NCI-H82 treated with DMSO at 0.1 percent for 48 hours (cell line): Measurements from ENCODE around the gene LRCOL1.
"Not testable (repeated sequence)": the region's sequence is repeated elsewhere in the genome, so short reads cannot be mapped to it uniquely, and the experiment has no call there.

Experiments used
- DNase-seq: peaks from one replicate; lab custom pipeline; 2025; ENCODE audit not compliant: unreplicated experiment; lab: John Stamatoyannopoulos, UW

LRCOL1 gene

GRCh38 chr12:132603240-132604150, 6.9 kb downstream of the LRCOL1 start:
- DNase-seq: no peak

GRCh38 chr12:132602572-132603239, 7.7 kb downstream of the LRCOL1 start:
- DNase-seq: no peak

DNA sequence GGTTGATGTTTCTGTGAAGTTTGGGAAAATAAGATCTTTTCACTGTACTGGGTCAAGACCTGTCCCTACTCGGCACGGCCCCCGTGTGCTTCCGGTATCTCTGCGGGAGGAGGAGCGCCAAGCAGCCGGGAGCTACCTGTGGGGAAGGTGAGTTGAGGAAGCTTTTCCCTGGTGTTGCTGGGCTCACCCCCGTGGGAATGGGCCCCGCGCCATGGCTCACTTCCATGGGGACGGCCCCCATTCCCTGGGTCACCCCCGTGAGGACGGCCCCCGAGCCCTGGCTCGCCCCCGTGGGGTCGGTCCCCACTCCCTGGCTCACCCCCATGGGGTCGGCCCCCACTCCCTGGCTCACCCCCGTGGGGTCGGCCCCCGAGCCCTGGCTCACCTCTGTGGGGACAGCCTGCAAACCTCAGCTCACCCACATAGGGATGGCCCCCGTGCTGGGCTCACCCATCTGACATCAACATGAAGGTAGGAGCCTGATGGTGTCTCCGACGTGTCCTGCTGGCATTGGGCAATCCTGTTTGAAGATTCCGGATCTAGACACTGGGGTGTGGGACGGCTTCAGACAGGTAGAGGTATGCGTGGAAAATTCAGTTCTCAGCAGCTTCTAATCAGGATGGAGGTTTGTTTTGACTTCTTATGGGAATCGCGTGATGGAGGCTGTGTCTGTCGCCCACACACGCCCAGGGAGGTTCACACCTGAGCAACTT, 9.1 kb downstream of the LRCOL1 start:
- no peak for DNase-seq

- DNase-seq: peak; percentile 49
These were observed 10.0 kb downstream of the LRCOL1 start for GRCh38 chr12:132600048-132601032.

DNA sequence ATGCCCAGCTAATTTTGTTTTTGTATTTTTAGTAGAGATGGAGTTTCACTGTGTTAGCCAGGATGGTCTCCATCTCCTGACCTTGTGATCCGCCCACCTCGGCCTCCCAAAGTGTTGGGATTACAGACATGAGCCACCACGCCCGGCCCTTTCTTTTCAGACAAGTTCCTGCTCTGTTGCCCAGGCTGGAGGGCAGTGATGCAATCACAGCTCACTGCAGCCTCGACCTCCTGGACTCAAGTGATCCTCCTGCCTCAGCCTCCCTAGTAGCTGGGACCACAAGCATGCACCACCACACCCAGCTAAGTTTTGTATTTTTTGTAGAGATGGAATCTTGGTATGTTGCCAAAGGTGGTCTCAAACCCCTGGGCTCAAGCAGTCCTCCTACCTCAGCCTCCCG, 10.9 kb downstream of the LRCOL1 start:
- DNase-seq: not testable (repeated sequence)

DNA sequence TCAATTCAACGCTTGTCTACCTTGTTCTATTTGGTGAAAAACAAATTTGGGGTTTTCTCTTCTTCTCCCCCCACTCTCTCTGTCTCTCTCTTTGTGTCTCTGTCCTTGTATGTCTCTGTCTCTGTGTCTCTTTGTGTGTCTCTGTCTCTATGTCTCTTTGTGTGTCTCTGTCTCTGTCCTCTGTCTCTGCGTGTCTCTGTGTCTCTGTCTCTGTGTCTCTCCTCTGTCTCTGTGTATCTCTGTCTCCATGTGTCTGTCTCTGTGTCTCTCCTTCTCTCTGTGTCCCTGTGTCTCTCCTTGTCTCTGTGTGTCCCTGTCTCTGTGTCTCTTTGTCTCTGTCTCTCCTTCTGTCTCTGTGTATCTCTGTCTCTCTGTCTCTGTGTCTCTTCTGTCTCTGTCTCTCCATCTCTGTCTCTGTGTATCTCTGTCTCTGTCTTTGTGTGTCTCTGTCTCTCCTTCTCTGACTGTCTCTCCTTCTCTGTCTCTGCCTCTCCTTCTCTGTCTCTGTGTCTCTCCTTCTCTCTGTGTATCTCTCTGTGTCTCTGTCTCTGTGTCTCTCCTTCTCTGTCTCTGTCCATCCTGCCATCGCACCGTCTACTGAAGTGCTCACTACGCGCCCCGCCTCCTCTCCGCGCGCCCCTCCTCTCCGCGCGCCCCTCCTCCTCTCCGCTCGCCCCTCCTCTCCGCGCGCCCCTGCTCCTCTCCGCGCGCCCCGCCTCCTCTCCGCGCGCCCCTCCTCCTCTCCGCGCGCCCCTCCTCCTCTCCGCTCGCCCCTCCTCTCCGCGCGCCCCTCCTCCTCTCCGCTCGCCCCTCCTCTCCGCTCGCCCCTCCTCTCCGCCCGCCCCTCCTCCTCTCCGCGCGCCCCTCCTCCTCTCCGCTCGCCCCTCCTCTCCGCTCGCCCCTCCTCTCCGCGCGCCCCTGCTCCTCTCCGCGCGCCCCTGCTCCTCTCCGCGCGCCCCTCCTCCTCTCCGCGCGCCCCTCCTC, 12.8 kb downstream of the LRCOL1 start:
- DNase-seq: no peak

DNA sequence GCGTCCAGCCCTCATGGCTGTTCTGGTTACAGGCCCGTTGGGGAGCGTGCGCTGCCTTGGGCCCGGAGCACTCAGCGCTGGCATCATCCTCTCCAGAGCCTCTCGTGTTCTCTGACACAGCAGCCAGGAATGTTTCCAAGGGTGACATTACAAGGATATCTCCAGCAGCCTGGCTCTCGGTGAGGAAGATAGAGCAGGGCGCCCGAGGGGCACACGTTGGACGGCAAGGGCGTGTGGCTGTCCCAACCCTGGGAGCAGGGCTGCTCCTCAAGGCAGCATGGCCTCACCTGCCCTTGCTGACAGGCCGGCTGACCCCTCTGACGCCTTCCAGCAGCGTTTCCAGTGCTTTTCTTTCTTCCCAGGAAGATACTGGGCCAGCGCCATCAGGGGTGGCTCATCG, 14.4 kb downstream of the LRCOL1 start:
- no peak for DNase-seq

- no peak for DNase-seq
These were observed 15.2 kb downstream of the LRCOL1 start for GRCh38 chr12:132595183-132595582.

- peak; percentile 98 for DNase-seq
These were observed 16.4 kb downstream of the LRCOL1 start for GRCh38 chr12:132593938-132594358.

- DNase-seq: no peak
These were observed 16.9 kb downstream of the LRCOL1 start for GRCh38 chr12:132593521-132593920.

GRCh38 chr12:132593071-132593470, 17.3 kb downstream of the LRCOL1 start:
- DNase-seq: no peak

DNA sequence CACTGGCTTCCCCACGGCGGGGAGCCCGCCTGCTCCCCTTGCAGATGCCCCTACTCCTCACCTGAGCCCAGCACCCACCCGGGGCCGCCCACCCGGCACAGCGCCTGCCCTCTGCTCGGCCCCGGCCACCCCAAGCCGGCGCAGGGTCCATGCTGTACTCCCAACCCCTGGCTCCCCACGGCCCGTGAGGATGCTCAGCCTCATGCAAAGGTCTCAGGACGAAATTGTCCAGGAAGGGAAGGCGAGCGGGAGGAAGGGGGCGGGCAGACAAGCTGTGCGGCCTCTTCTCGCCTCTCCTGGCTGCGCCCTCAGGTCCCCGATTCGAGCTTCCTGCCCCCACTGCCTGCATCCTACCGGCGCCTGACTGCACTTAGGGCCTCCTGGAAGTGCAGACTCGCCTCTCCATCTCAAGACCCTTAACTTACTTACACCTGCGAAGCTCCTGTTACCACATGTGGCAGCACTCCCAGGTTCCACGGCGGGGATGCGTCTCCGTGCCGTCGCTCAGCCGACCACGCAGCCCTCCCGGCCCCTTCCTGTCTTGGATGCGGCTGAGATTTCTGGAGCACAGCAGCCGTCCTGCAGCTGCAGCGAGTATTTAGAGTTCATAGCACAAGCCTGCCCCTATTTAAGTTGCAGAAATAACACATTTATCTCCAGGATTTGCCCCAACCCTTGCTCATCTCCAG, 18.0 kb downstream of the LRCOL1 start:
- DNase-seq: no peak

DNA sequence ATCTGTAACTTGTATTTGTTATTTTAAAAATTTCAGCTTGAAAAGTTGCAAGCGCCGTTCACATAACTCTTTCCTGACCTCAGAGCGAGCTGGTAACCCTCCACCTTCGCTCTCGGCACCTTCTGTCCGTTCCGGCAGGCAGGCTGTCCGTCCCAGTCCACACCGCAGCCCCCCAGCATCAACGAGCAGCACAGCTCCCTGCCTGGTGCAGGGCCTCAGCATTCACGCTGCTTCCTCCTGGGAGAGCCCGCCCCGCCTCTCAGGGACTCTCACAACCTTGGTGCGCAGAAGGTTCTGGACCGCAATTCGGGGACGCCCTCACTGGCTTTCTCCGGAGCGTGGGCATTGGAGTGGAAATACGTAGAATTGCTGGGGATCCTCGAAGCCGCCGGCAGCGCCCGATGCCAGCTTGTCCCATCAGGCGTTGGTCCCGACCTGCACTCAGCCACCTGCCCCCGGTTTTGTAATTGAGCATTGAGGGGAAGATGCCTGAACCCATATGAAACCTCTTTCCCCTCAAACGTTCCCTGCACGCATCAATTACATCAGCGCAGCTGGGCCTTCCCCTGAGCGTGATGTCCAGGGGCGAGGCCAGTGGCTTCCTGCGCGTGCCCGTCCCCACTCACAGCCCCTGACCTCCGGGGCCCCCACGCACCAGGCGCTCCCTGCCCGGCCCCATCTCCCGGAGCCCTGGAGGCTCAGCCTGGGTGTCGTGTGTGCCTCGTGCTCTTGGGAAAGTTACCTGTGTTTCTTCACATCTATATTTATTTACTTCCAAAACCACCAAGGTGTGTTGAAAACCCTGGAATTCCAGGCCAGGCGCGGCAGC, 19.1 kb downstream of the LRCOL1 start:
- DNase-seq: no peak

DNA sequence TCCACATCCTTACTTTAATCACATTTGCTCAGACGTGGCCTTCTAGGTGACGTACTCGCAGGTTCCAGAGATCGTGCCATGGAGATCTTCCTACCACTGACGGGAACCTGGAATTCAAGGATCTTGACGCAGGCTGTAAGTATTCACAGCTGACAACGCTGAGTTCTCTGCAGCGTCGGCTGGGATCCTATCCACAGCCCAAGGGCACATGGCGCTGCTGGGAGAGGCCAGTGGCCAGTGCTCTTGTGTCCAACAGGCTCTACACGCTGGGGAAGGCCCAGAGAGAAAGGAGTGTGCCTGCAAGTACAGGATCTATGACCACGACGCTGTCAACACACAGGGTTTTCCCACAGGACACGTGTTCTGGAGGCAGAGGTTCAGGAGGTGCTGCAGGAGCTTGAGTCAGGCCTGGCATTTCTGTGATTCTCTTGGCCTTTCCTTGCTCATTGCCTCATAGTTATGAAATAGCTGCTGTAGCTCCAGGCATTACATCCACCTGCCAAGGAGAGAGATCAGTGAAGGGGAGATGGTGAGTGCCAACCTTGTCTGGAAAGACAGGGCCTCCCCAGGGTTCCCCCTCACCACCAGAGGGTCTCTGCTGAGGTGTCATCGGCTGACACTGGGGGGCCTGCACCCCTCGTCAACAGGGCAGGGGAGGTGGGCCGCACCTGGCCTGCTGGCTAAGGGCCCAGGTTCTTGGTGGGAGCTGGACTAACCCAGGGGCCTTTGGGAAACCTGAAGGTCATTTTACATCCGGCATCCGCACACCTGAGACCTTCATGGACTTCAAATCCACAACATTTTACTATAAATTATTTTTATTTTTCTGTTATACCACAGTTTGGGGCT, 21.3 kb downstream of the LRCOL1 start:
- no peak for DNase-seq

DNA sequence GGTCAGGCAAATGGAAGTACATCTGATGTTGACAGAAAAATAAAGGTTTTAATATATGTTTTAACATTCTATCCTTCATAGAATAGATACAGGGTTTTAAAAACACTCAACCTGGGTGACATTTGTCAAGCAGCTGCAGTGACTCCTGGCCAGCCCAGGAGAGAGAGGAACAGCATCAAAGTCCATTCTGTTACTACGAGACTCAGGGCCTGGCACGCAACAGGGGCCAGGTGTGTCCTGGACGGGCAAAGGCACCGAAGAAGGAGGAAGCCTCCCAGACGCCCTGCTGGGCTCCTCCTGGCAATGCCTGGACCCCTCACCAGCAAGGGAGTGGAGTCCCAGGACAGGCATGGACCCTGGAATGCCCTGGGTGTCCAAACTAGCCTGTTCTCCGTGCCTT, 22.1 kb downstream of the LRCOL1 start:
- DNase-seq: no peak

DNA sequence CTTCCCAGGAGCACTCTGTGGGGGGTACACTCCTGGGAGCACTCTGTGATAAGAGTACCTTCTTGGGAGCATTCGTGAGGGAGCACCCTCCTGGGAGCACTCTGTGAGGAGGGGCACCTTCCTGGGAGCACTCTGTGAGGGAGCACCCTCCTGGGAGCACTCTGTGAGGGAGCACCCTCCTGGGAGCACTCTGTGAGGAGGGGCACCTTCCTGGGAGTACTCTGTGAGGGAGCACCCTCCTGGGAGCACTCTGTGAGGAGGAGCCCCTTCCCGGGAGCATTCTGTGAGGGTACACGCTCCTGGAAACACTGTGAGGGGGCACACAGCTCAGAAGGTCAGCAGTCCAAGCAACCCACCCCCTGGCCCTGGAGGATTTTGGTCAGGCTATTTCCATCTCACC, 22.6 kb downstream of the LRCOL1 start:
- DNase-seq: no peak

DNA sequence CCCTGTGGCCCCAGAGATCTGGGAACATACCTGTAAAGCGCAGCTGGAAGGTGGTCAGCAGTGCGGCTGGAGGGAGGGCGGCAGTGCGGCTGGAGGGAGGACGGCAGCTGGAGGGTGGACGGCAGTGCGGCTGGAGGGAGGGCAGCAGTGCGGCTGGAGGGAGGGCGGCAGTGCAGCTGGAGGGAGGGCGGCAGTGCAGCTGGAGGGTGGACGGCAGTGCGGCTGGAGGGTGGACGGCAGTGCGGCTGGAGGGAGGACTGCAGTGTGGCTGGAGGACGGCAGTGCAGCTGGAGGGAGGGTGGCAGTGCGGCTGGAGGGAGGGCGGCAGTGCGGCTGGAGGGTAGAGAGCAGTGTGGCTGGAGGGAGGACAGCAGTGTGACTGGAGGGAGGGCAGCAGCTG, 23.5 kb downstream of the LRCOL1 start:
- DNase-seq: no peak
